WERI-Rb-1 (cell line): ENCODE measurements around the gene LAMB2.
A peak's percentile ranks its signal among the peaks of the same experiment; 100 is the strongest.

Source experiments
- DNase-seq: peaks from one replicate; pipeline ENCODE4 v3.0.0-alpha.2; 2020
- H3K27ac ChIP-seq: fragments of 250-450 bp; sonication (Bioruptor Pico); 2 replicates; pipeline ENCODE4 v1.5.1; 2020; ENCODE audit warnings: mild to moderate bottlenecking, moderate library complexity
- H3K27me3 ChIP-seq: fragments of 250-450 bp; sonication (Bioruptor Pico); 2 replicates; pipeline ENCODE4 v1.5.1; 2021; ENCODE audit warnings: mild to moderate bottlenecking, low read depth, moderate library complexity; ENCODE audit not compliant: insufficient read depth, severe bottlenecking
- H3K36me3 ChIP-seq: fragments of 250-450 bp; sonication (Bioruptor Pico); 2 replicates; pipeline ENCODE4 v1.5.1; 2020; ENCODE audit warnings: mild to moderate bottlenecking, moderate library complexity
- H3K4me3 ChIP-seq: 2 replicates; pipeline ENCODE4 v1.5.1; 2011; ENCODE audit warnings: low read depth, mild to moderate bottlenecking, control low read depth, low read length
- H3K9me3 ChIP-seq: fragments of 250-450 bp; sonication (Bioruptor Pico); 2 replicates; pipeline ENCODE4 v1.5.1; 2021; ENCODE audit warnings: mild to moderate bottlenecking, moderate library complexity; ENCODE audit not compliant: severe bottlenecking
- CTCF ChIP-seq: IDR thresholded peaks from 2 replicates; pipeline ENCODE4 v1.5.1; 2011; ENCODE audit warnings: low read depth, mild to moderate bottlenecking, control low read depth, inconsistent platforms, low read length

LAMB2 gene

GRCh38 chr3:49171119-49171774 is 38.4 kb upstream of the LAMB2 start, which contains the start of gene KLHDC8B:
KLHDC8B (plus strand) TSS chr3:49171598; CDS start chr3:49172770, 1,172 bp downstream.
- Histone ChIP-seq H3K27me3 (no peaks in the 10 kb centered on the region), H3K9me3 (peaks cover 3% of the 10 kb centered on the region), H3K36me3 (peaks cover 15% of the 10 kb centered on the region), H3K4me3 (peak within 1 kb of the TSS; percentile 72), H3K27ac (peak within 1 kb of the TSS; percentile 59)
- peak; percentile 88 for TF ChIP-seq CTCF
- peak; percentile 91 for DNase-seq

GRCh38 chr3:49170744-49171118 is 37.9 kb upstream of the LAMB2 start:
- Histone ChIP-seq H3K27ac (peak overlapping the region; percentile 59), H3K27me3 (no peaks in the 10 kb centered on the region), H3K36me3 (peaks cover 12% of the 10 kb centered on the region), H3K9me3 (peaks cover 3% of the 10 kb centered on the region), H3K4me3 (peak overlapping the region; percentile 72)
- no peak for TF ChIP-seq CTCF
- DNase-seq: no peak

- Histone ChIP-seq H3K27ac (no peak overlapping the region), H3K27me3 (no peaks in the 10 kb centered on the region)
These were observed 34.1 kb upstream of the LAMB2 start for GRCh38 chr3:49166752-49167556.

GRCh38 chr3:49165771-49166751 is 33.2 kb upstream of the LAMB2 start, which contains the start of gene CCDC71:
CCDC71 (minus strand) TSS chr3:49166331; CDS start chr3:49164208, 2,123 bp downstream.
- DNase-seq: peak; percentile 76
- TF ChIP-seq CTCF: no peak
- peak within 1 kb of the TSS; percentile 66 for H3K4me3 ChIP-seq
- H3K27ac ChIP-seq: peak within 1 kb of the TSS; percentile 88
- peaks cover 3% of the 10 kb centered on the region for H3K9me3 ChIP-seq
- no peaks in the 10 kb centered on the region for H3K27me3 ChIP-seq
- H3K36me3 ChIP-seq: peaks cover 21% of the 10 kb centered on the region

More at GRCh38 chr3:49166752-49167556, 34.1 kb upstream of the LAMB2 start:
- peaks cover 21% of the 10 kb centered on the region for H3K36me3 ChIP-seq
- no peak for TF ChIP-seq CTCF
- peaks cover 3% of the 10 kb centered on the region for H3K9me3 ChIP-seq
- no peak overlapping the region for H3K4me3 ChIP-seq
- DNase-seq: no peak

- H3K4me3 ChIP-seq: peak overlapping the region; percentile 66
- peaks cover 21% of the 10 kb centered on the region for H3K36me3 ChIP-seq
- H3K27me3 ChIP-seq: no peaks in the 10 kb centered on the region
- peak overlapping the region; percentile 88 for H3K27ac ChIP-seq
- peak; percentile 68 for DNase-seq
- no peak for TF ChIP-seq CTCF
- H3K9me3 ChIP-seq: peaks cover 3% of the 10 kb centered on the region
These were observed 32.3 kb upstream of the LAMB2 start for GRCh38 chr3:49164983-49165720.
